Endodermal cell (in vitro differentiated cells): ENCODE results near the gene EEFSEC. TPM values are rescaled to one million over a fixed set of nuclear protein-coding genes. Genes with fewer than 3 reads are reported as not detected.

Experiments used
- DNase-seq: peaks from one replicate; pipeline ENCODE4 v3.0.0-alpha.2; 2017
- H3K27ac ChIP-seq: 2 replicates; pipeline ENCODE4 v1.5.1; 2013; ENCODE audit warnings: mild to moderate bottlenecking, low read depth, low read length, moderate library complexity
- H3K27me3 ChIP-seq: 2 replicates; pipeline ENCODE4 v1.6.1; 2013; ENCODE audit warnings: mild to moderate bottlenecking, low read length, moderate library complexity; ENCODE audit not compliant: insufficient read depth, control insufficient read depth, poor library complexity, severe bottlenecking
- H3K36me3 ChIP-seq: 2 replicates; pipeline ENCODE4 v1.7.0; 2013; ENCODE audit warnings: mild to moderate bottlenecking, low read length, moderate library complexity; ENCODE audit not compliant: control insufficient read depth, insufficient read depth
- H3K4me1 ChIP-seq: one replicate; pipeline ENCODE4 v1.7.0; 2013; ENCODE audit warnings: low read length; ENCODE audit not compliant: control insufficient read depth, insufficient read depth
- H3K4me3 ChIP-seq: 2 replicates; pipeline ENCODE4 v1.5.1; 2013; ENCODE audit warnings: mild to moderate bottlenecking, low read length, moderate library complexity
- H3K9ac ChIP-seq: 2 replicates; pipeline ENCODE4 v1.6.1; 2013; ENCODE audit warnings: mild to moderate bottlenecking, low read length, moderate library complexity; ENCODE audit not compliant: poor library complexity, severe bottlenecking; ENCODE audit errors: extremely low read depth
- H3K9me3 ChIP-seq: 2 replicates; pipeline ENCODE4 v1.6.1; 2013; ENCODE audit warnings: mild to moderate bottlenecking, low read length, moderate library complexity; ENCODE audit not compliant: control insufficient read depth
- H3K27ac Mint-ChIP-seq: 2 replicates; pipeline ENCODE4 v1.8.0; 2020; ENCODE audit warnings: mixed read lengths
- H3K27me3 Mint-ChIP-seq: 2 replicates; pipeline ENCODE4 v1.8.0; 2021; ENCODE audit warnings: mild to moderate bottlenecking, mixed read lengths; ENCODE audit not compliant: insufficient read depth
- H3K36me3 Mint-ChIP-seq: 2 replicates; pipeline ENCODE4 v1.8.0; 2020; ENCODE audit warnings: low read depth, mixed read lengths
- H3K4me1 Mint-ChIP-seq: 2 replicates; pipeline ENCODE4 v1.8.0; 2020; ENCODE audit warnings: mixed read lengths
- H3K4me3 Mint-ChIP-seq: 2 replicates; pipeline ENCODE4 v1.8.0; 2020; ENCODE audit warnings: mild to moderate bottlenecking, moderate library complexity, mixed read lengths
- H3K9me3 Mint-ChIP-seq: 2 replicates; pipeline ENCODE4 v1.8.0; 2020; ENCODE audit warnings: mild to moderate bottlenecking, mixed read lengths
- WGBS, 2 experiments: methylation state at CpG; one replicate each; pipeline versions ENCODE4 v1.1.5 to v1.1.7; 2013; ENCODE audit warnings: missing lambda C conversion rate in 2 of 2, mixed read lengths in 1 of 2; ENCODE audit not compliant: insufficient coverage in 1 of 2, insufficient read length in 1 of 2; 5-methylcytosine and 5-hydroxymethylcytosine counted together
- total RNA-seq, 2 donors: library from RNA; stranded (reverse); fragmentation: NEBNext Ultra II Directional in 1 of 2; extraction: Animal tissue kit (Norgen Biotek cat#: 25700) in 1 of 2; gene quantifications; 2 replicates in 1 of 2; 3 replicates in 1 of 2; pipeline ENCODE4 v1.2.1, GENCODE V29; 2021
- TF ChIP-seq, protein P1 (sequence below): fragments of 200-600 bp; sonication (generic); conservative IDR thresholded peaks from 2 replicates; pipeline ENCODE4 v1.5.0; 2021; ENCODE audit warnings: antibody characterized with exemption, mild to moderate bottlenecking

Gene EEFSEC
- total RNA-seq, 2 donors from 2014 or later = 11.9 to 15.8 TPM

DNA sequence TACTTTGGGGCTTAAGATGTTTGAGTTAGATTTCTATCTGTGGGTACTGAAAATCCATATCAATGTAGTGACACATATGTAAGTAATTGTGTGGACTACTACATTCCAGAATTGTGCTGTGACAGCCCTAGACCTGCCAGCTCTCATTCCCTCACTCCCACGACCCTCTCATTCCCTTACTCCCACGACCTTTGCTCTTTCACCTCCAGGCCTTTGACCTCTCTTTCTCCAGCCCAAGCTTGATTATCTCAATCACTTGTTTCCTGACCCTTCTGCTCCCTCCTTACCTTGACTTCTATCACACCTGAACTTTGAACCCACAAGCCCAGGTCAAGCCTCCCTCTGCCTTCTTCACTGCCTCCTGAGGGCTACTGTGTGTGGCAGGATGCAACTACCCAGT lies 26.0 kb upstream of the EEFSEC start:
- Mint-ChIP-seq H3K4me3 (no peak overlapping the region), H3K36me3 (no peaks in the 10 kb centered on the region), H3K27ac (no peak overlapping the region), H3K4me1 (peaks cover 10% of the 10 kb centered on the region), H3K9me3 (no peaks in the 10 kb centered on the region), H3K27me3 (peaks cover 14% of the 10 kb centered on the region)
- Histone ChIP-seq H3K4me1 (no peaks in the 10 kb centered on the region), H3K27ac (no peak overlapping the region), H3K9me3 (no peaks in the 10 kb centered on the region), H3K9ac (no peak overlapping the region), H3K36me3 (no peaks in the 10 kb centered on the region), H3K27me3 (peaks cover 14% of the 10 kb centered on the region), H3K4me3 (no peak overlapping the region)
- 69 to 90% methylated on average over 2 of the region's 2 CpGs for WGBS, 2 experiments
- DNase-seq = no peak
- TF ChIP-seq, protein P1, sequence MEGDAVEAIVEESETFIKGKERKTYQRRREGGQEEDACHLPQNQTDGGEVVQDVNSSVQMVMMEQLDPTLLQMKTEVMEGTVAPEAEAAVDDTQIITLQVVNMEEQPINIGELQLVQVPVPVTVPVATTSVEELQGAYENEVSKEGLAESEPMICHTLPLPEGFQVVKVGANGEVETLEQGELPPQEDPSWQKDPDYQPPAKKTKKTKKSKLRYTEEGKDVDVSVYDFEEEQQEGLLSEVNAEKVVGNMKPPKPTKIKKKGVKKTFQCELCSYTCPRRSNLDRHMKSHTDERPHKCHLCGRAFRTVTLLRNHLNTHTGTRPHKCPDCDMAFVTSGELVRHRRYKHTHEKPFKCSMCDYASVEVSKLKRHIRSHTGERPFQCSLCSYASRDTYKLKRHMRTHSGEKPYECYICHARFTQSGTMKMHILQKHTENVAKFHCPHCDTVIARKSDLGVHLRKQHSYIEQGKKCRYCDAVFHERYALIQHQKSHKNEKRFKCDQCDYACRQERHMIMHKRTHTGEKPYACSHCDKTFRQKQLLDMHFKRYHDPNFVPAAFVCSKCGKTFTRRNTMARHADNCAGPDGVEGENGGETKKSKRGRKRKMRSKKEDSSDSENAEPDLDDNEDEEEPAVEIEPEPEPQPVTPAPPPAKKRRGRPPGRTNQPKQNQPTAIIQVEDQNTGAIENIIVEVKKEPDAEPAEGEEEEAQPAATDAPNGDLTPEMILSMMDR = no peak

DNA sequence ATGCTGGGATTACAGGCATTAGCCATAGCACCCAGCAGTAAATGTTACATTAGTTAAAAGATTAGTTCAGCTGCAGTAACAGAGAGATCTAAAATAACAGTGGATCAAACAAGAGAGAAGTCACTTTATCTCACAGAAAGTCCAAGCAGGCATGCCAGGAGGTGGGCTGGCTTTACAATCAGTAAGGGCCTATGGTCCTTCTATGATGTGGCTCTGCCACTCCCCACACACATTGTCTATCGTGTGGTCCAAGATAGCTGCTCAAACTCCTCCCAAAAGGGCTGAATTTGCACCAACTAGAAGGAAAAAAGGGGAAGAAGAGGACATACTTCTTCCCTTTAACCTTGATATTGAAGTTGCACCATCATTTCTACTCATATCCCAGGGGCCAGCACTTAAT lies 25.0 kb upstream of the EEFSEC start:
- Histone ChIP-seq H3K9me3 (no peaks in the 10 kb centered on the region), H3K4me1 (no peaks in the 10 kb centered on the region), H3K9ac (no peak overlapping the region), H3K36me3 (no peaks in the 10 kb centered on the region), H3K27me3 (peaks cover 14% of the 10 kb centered on the region), H3K27ac (no peak overlapping the region), H3K4me3 (no peak overlapping the region)
- no peak for DNase-seq
- H3K4me3 Mint-ChIP-seq = no peak overlapping the region
- 61% methylated on average over 1 of the region's 1 CpG; no CpG with 5 or more reads in 1 of the 2 experiments for WGBS, 2 experiments
- no peak overlapping the region for H3K27ac Mint-ChIP-seq
- H3K27me3 Mint-ChIP-seq = peaks cover 14% of the 10 kb centered on the region
- H3K4me1 Mint-ChIP-seq = peaks cover 3% of the 10 kb centered on the region
- TF ChIP-seq, protein P1 = no peak
- no peaks in the 10 kb centered on the region for H3K9me3 Mint-ChIP-seq
- no peaks in the 10 kb centered on the region for H3K36me3 Mint-ChIP-seq

DNA sequence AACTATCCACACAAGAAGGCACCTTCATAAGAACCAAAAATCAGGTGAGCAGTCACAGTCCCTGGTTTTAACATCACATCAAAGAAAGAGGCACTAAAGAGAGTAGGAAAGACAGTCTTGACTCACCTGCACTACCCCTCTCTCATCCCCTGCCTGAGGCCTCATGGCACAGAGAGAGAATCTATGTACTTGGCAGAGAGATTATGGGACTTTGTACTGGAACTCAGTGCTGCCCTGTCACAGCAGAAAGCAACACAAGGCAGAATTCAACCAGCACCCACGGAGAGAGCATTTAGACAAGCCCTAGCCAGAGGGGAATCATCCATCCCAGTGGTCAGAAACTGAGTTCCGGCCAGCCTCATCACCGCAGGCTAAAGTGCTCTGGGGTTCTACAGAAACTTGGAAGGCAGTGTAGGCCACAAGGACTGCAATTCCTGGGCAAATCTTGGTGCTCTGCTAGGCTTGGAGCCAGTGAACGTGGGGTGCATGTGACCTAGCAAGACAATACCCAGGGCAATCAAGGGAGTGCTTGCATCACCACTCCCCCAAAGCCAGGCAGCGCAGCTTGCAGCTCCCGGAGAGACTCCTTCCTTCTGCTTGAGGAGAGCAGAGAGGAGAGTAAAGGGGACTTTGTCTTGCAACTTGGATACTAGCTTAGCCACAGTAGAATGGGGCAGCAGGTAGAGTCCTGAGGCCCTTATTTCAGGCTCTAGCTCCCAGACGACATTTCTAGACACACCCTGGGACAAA lies 21.2 kb upstream of the EEFSEC start:
- 89% methylated on average over 5 to 7 of the region's 7 CpGs for WGBS, 2 experiments
- H3K4me3 Mint-ChIP-seq = no peak overlapping the region
- H3K27me3 Mint-ChIP-seq = peaks cover 19% of the 10 kb centered on the region
- TF ChIP-seq, protein P1 = no peak
- H3K4me1 ChIP-seq = no peaks in the 10 kb centered on the region
- no peaks in the 10 kb centered on the region for H3K9me3 ChIP-seq
- no peak for DNase-seq
- peaks cover 3% of the 10 kb centered on the region for H3K4me1 Mint-ChIP-seq
- no peak overlapping the region for H3K9ac ChIP-seq
- no peak overlapping the region for H3K27ac ChIP-seq
- no peaks in the 10 kb centered on the region for H3K36me3 Mint-ChIP-seq
- peaks cover 30% of the 10 kb centered on the region for H3K27me3 ChIP-seq
- H3K9me3 Mint-ChIP-seq = peaks cover 3% of the 10 kb centered on the region
- H3K4me3 ChIP-seq = no peak overlapping the region
- H3K27ac Mint-ChIP-seq = no peak overlapping the region
- no peaks in the 10 kb centered on the region for H3K36me3 ChIP-seq
